ENCODE results near the gene RAB8B.
"Not testable (repeated sequence)": the region's sequence is repeated elsewhere in the genome, so short reads cannot be mapped to it uniquely, and the experiment has no call there.

RAB8B gene

GRCh38 chr15:63226966-63227401 lies 37.6 kb downstream of the RAB8B start:
- Histone ChIP-seq H3K9ac (ENCODE audit: low read depth, low read length) (no peak overlapping the region), H3K27ac (ENCODE audit: low read depth, low read length) (no peak overlapping the region)

GRCh38 chr15:63227689-63228088 lies 38.3 kb downstream of the RAB8B start:
- Histone ChIP-seq H3K9me3 (ENCODE audit: control insufficient read depth, insufficient read depth, low read length) (no peaks in the 10 kb centered on the region), H3K9ac (ENCODE audit: low read depth, low read length) (no peak overlapping the region), H3K36me3 (ENCODE audit: control insufficient read depth, insufficient read depth, low read length) (no peaks in the 10 kb centered on the region), H3K4me1 (ENCODE audit: control insufficient read depth, insufficient read depth, low read length) (peaks cover 6% of the 10 kb centered on the region; the same call in 1 of the 2 replicates), H3K27ac (ENCODE audit: low read depth, low read length) (no peak overlapping the region), H3K4me3 (ENCODE audit: low read depth, low read length) (no peak overlapping the region), H3K27me3 (ENCODE audit: control insufficient read depth, insufficient read depth, low read length) (no peaks in the 10 kb centered on the region)

More at GRCh38 chr15:63226966-63227401, 37.6 kb downstream of the RAB8B start:
- H3K36me3 ChIP-seq (ENCODE audit: control insufficient read depth, insufficient read depth, low read length) = no peaks in the 10 kb centered on the region
- no peaks in the 10 kb centered on the region for H3K9me3 ChIP-seq (ENCODE audit: control insufficient read depth, insufficient read depth, low read length)
- H3K27me3 ChIP-seq (ENCODE audit: control insufficient read depth, insufficient read depth, low read length) = no peaks in the 10 kb centered on the region
- H3K4me3 ChIP-seq (ENCODE audit: low read depth, low read length) = no peak overlapping the region
- H3K4me1 ChIP-seq (ENCODE audit: control insufficient read depth, insufficient read depth, low read length) = peaks cover 8% of the 10 kb centered on the region; the same call in 1 of the 2 replicates

GRCh38 chr15:63231206-63231605 lies 41.8 kb downstream of the RAB8B start:
- Histone ChIP-seq H3K9ac (ENCODE audit: low read depth, low read length) (no peak overlapping the region), H3K27ac (ENCODE audit: low read depth, low read length) (no peak overlapping the region), H3K4me3 (ENCODE audit: low read depth, low read length) (no peak overlapping the region), H3K9me3 (ENCODE audit: control insufficient read depth, insufficient read depth, low read length) (no peaks in the 10 kb centered on the region), H3K36me3 (ENCODE audit: control insufficient read depth, insufficient read depth, low read length) (no peaks in the 10 kb centered on the region), H3K4me1 (ENCODE audit: control insufficient read depth, insufficient read depth, low read length) (peaks cover 6% of the 10 kb centered on the region; the same call in 1 of the 2 replicates), H3K27me3 (ENCODE audit: control insufficient read depth, insufficient read depth, low read length) (no peaks in the 10 kb centered on the region)

GRCh38 chr15:63231706-63232105 lies 42.3 kb downstream of the RAB8B start:
- peaks cover 6% of the 10 kb centered on the region; the same call in 1 of the 2 replicates for H3K4me1 ChIP-seq (ENCODE audit: control insufficient read depth, insufficient read depth, low read length)
- no peaks in the 10 kb centered on the region for H3K36me3 ChIP-seq (ENCODE audit: control insufficient read depth, insufficient read depth, low read length)
- no peak overlapping the region for H3K9ac ChIP-seq (ENCODE audit: low read depth, low read length)
- no peaks in the 10 kb centered on the region for H3K9me3 ChIP-seq (ENCODE audit: control insufficient read depth, insufficient read depth, low read length)
- H3K27ac ChIP-seq (ENCODE audit: low read depth, low read length) = no peak overlapping the region
- no peaks in the 10 kb centered on the region for H3K27me3 ChIP-seq (ENCODE audit: control insufficient read depth, insufficient read depth, low read length)
- no peak overlapping the region for H3K4me3 ChIP-seq (ENCODE audit: low read depth, low read length)

GRCh38 chr15:63232405-63232804 lies 43.0 kb downstream of the RAB8B start:
- no peaks in the 10 kb centered on the region for H3K9me3 ChIP-seq (ENCODE audit: control insufficient read depth, insufficient read depth, low read length)
- no peak overlapping the region for H3K4me3 ChIP-seq (ENCODE audit: low read depth, low read length)
- H3K27me3 ChIP-seq (ENCODE audit: control insufficient read depth, insufficient read depth, low read length) = no peaks in the 10 kb centered on the region
- no peak overlapping the region for H3K9ac ChIP-seq (ENCODE audit: low read depth, low read length)
- H3K36me3 ChIP-seq (ENCODE audit: control insufficient read depth, insufficient read depth, low read length) = no peaks in the 10 kb centered on the region
- H3K27ac ChIP-seq (ENCODE audit: low read depth, low read length) = no peak overlapping the region
- peaks cover 6% of the 10 kb centered on the region; the same call in 1 of the 2 replicates for H3K4me1 ChIP-seq (ENCODE audit: control insufficient read depth, insufficient read depth, low read length)

- H3K27me3 ChIP-seq (ENCODE audit: control insufficient read depth, insufficient read depth, low read length) = no peaks in the 10 kb centered on the region
- H3K9ac ChIP-seq (ENCODE audit: low read depth, low read length) = no peak overlapping the region
- H3K9me3 ChIP-seq (ENCODE audit: control insufficient read depth, insufficient read depth, low read length) = no peaks in the 10 kb centered on the region
- peaks cover 6% of the 10 kb centered on the region; the same call in 1 of the 2 replicates for H3K4me1 ChIP-seq (ENCODE audit: control insufficient read depth, insufficient read depth, low read length)
- no peak overlapping the region for H3K4me3 ChIP-seq (ENCODE audit: low read depth, low read length)
- no peaks in the 10 kb centered on the region for H3K36me3 ChIP-seq (ENCODE audit: control insufficient read depth, insufficient read depth, low read length)
- H3K27ac ChIP-seq (ENCODE audit: low read depth, low read length) = no peak overlapping the region
Measured at GRCh38 chr15:63232943-63233342, 43.5 kb downstream of the RAB8B start.

- no peaks in the 10 kb centered on the region for H3K36me3 ChIP-seq (ENCODE audit: control insufficient read depth, insufficient read depth, low read length)
- no peak overlapping the region for H3K4me3 ChIP-seq (ENCODE audit: low read depth, low read length)
- no peak overlapping the region for H3K9ac ChIP-seq (ENCODE audit: low read depth, low read length)
- H3K9me3 ChIP-seq (ENCODE audit: control insufficient read depth, insufficient read depth, low read length) = no peaks in the 10 kb centered on the region
- peaks cover 6% of the 10 kb centered on the region; the same call in 1 of the 2 replicates for H3K4me1 ChIP-seq (ENCODE audit: control insufficient read depth, insufficient read depth, low read length)
- no peak overlapping the region for H3K27ac ChIP-seq (ENCODE audit: low read depth, low read length)
- H3K27me3 ChIP-seq (ENCODE audit: control insufficient read depth, insufficient read depth, low read length) = no peaks in the 10 kb centered on the region
Measured at GRCh38 chr15:63233667-63234423, 44.4 kb downstream of the RAB8B start.

- Histone ChIP-seq H3K4me1 (ENCODE audit: control insufficient read depth, insufficient read depth, low read length) (peaks cover 6% of the 10 kb centered on the region; the same call in 1 of the 2 replicates), H3K4me3 (ENCODE audit: low read depth, low read length) (no peak overlapping the region), H3K27ac (ENCODE audit: low read depth, low read length) (no peak overlapping the region), H3K27me3 (ENCODE audit: control insufficient read depth, insufficient read depth, low read length) (no peaks in the 10 kb centered on the region), H3K36me3 (ENCODE audit: control insufficient read depth, insufficient read depth, low read length) (no peaks in the 10 kb centered on the region), H3K9me3 (ENCODE audit: control insufficient read depth, insufficient read depth, low read length) (no peaks in the 10 kb centered on the region), H3K9ac (ENCODE audit: low read depth, low read length) (no peak overlapping the region)
Measured at GRCh38 chr15:63234451-63234870, 45.1 kb downstream of the RAB8B start.

- H3K27ac ChIP-seq (ENCODE audit: low read depth, low read length) = no peak overlapping the region
Measured at GRCh38 chr15:63236272-63236671, 46.9 kb downstream of the RAB8B start.

GRCh38 chr15:63237086-63237485 lies 47.7 kb downstream of the RAB8B start:
- not testable (repeated sequence) for H3K9me3 ChIP-seq (ENCODE audit: control insufficient read depth, insufficient read depth, low read length); H3K36me3 ChIP-seq (ENCODE audit: control insufficient read depth, insufficient read depth, low read length); H3K4me3 ChIP-seq (ENCODE audit: low read depth, low read length); H3K4me1 ChIP-seq (ENCODE audit: control insufficient read depth, insufficient read depth, low read length); H3K9ac ChIP-seq (ENCODE audit: low read depth, low read length); H3K27ac ChIP-seq (ENCODE audit: low read depth, low read length); H3K27me3 ChIP-seq (ENCODE audit: control insufficient read depth, insufficient read depth, low read length)

More at GRCh38 chr15:63236272-63236671, 46.9 kb downstream of the RAB8B start:
- Histone ChIP-seq H3K9ac (ENCODE audit: low read depth, low read length) (no peak overlapping the region), H3K9me3 (ENCODE audit: control insufficient read depth, insufficient read depth, low read length) (no peaks in the 10 kb centered on the region), H3K4me3 (ENCODE audit: low read depth, low read length) (no peak overlapping the region), H3K27me3 (ENCODE audit: control insufficient read depth, insufficient read depth, low read length) (no peaks in the 10 kb centered on the region), H3K4me1 (ENCODE audit: control insufficient read depth, insufficient read depth, low read length) (peaks cover 6% of the 10 kb centered on the region; the same call in 1 of the 2 replicates), H3K36me3 (ENCODE audit: control insufficient read depth, insufficient read depth, low read length) (no peaks in the 10 kb centered on the region)

GRCh38 chr15:63238171-63238570 lies 48.8 kb downstream of the RAB8B start:
- no peaks in the 10 kb centered on the region for H3K27me3 ChIP-seq (ENCODE audit: control insufficient read depth, insufficient read depth, low read length)
- H3K4me1 ChIP-seq (ENCODE audit: control insufficient read depth, insufficient read depth, low read length) = no peaks in the 10 kb centered on the region
- no peak overlapping the region for H3K27ac ChIP-seq (ENCODE audit: low read depth, low read length)
- no peaks in the 10 kb centered on the region for H3K9me3 ChIP-seq (ENCODE audit: control insufficient read depth, insufficient read depth, low read length)
- no peak overlapping the region for H3K4me3 ChIP-seq (ENCODE audit: low read depth, low read length)
- no peaks in the 10 kb centered on the region for H3K36me3 ChIP-seq (ENCODE audit: control insufficient read depth, insufficient read depth, low read length)
- no peak overlapping the region for H3K9ac ChIP-seq (ENCODE audit: low read depth, low read length)

Measured in HUES48 (cell line).